K562 (cell line): Measurements from ENCODE around the gene TMBIM4. TPM values are rescaled to one million over a fixed set of nuclear protein-coding genes. Genes with fewer than 3 reads are reported as not detected.

Source experiments
- ATAC-seq: fragments of 200-7000 bp; cut with Tn5 transposase; 3 replicates; pipeline ENCODE4 v1.9.1; 2020; ENCODE audit warnings: moderate library complexity
- BruUV-seq: library from RNA; stranded (reverse); fragments of 400-500 nt; replicated peaks from 2 replicates; lab custom pipeline; 2021; lab: Mats Ljungman, UMichigan
- CTCF ChIA-PET: fragments of 300-600 bp; formaldehyde crosslinking; extraction: SDS; loops from one replicate; lab custom pipeline; 2021; ENCODE audit warnings: low intra/inter-chr PET ratio; lab: Yijun Ruan, JAX
- POLR2A ChIA-PET: fragments of 300-600, 350-650 bp; sonication (Branson Sonifier 250); formaldehyde crosslinking; extraction: SDS; loops from one replicate; lab custom pipeline; 2021; ENCODE audit warnings: antibody characterized with exemption, inconsistent platforms; lab: Yijun Ruan, JAX
- DNase-seq, 4 experiments: peaks; one replicate each; pipeline versions ENCODE4 v3.0.0 to v3.0.0-alpha.2; 2011 to 2018; ENCODE audit warnings: low spot score in 3 of 4, mixed read lengths in 3 of 4; ENCODE audit errors: extremely low read depth in 1 of 4
- FAIRE-seq: peaks from 2 replicates; lab custom pipeline; 2011; peaks lifted over from hg19 to GRCh38; lab: Jason Lieb, UNC
- H2AFZ ChIP-seq: 2 replicates; pipeline ENCODE4 v1.6.0; 2011; ENCODE audit warnings: low read depth, low read length, control low read depth, inconsistent platforms
- H3K27ac ChIP-seq: fragments of 200-600 bp; 3 replicates; pipeline ENCODE4 v1.8.0; 2011; ENCODE audit warnings: low read depth, mild to moderate bottlenecking, control low read depth, inconsistent platforms, low read length, moderate library complexity, mixed read lengths; ENCODE audit errors: extremely low read depth
- H3K27me3 ChIP-seq, 2 experiments: fragments of 300-600 bp in 1 of 2; 2 replicates in 1 of 2; 3 replicates in 1 of 2; pipeline versions ENCODE4 v1.6.0 to v1.8.0; 2011; ENCODE audit warnings: inconsistent platforms in 2 of 2, low read length in 2 of 2, mild to moderate bottlenecking in 1 of 2, mixed read lengths in 1 of 2, moderate library complexity in 1 of 2; ENCODE audit not compliant: control insufficient read depth in 2 of 2, insufficient read depth in 2 of 2
- H3K36me3 ChIP-seq: fragments of 300-600 bp; 3 replicates; pipeline ENCODE4 v1.8.0; 2011; ENCODE audit warnings: mild to moderate bottlenecking, low read length, inconsistent platforms; ENCODE audit not compliant: control insufficient read depth, insufficient read depth
- H3K4me1 ChIP-seq, 2 experiments: fragments of 200-600 bp in 1 of 2; replicated peaks in 1 of 2; 2 replicates in 1 of 2; 3 replicates in 1 of 2; pipeline versions ENCODE4 v1.5.1 to v1.8.0; 2011; ENCODE audit warnings: inconsistent platforms in 2 of 2, low read length in 2 of 2, mild to moderate bottlenecking in 1 of 2, mixed read lengths in 1 of 2, moderate library complexity in 1 of 2; ENCODE audit not compliant: control insufficient read depth in 2 of 2, insufficient read depth in 2 of 2
- H3K4me2 ChIP-seq: 2 replicates; pipeline ENCODE4 v1.6.1; 2011; ENCODE audit warnings: low read length, control low read depth, inconsistent platforms, mixed read lengths; ENCODE audit not compliant: insufficient read depth
- H3K4me3 ChIP-seq: fragments of 200-600 bp; sonication (generic), shearing (Covaris generic); 2 replicates; pipeline ENCODE4 v1.5.1; 2016; ENCODE audit warnings: control low read depth, inconsistent platforms
- H3K79me2 ChIP-seq: fragments of 200-600 bp; 3 replicates; pipeline ENCODE4 v1.8.0; 2011; ENCODE audit warnings: low read length, inconsistent platforms; ENCODE audit not compliant: control insufficient read depth, insufficient read depth
- H3K9ac ChIP-seq, 2 experiments: 2 replicates each; pipeline versions ENCODE4 v1.6.0 to v1.6.1; 2011; ENCODE audit warnings: low read depth in 2 of 2, low read length in 2 of 2, control low read depth in 1 of 2, inconsistent platforms in 1 of 2, mild to moderate bottlenecking in 1 of 2, mixed read lengths in 1 of 2; ENCODE audit not compliant: insufficient read depth in 1 of 2
- H3K9me1 ChIP-seq: one replicate; pipeline ENCODE4 v1.6.0; 2011; ENCODE audit warnings: inconsistent platforms, mild to moderate bottlenecking, low read length, moderate library complexity; ENCODE audit not compliant: control insufficient read depth, insufficient read depth
- H3K9me3 ChIP-seq: replicated peaks from 2 replicates; pipeline ENCODE4 v1.5.1; 2011; ENCODE audit warnings: low read depth, low read length, inconsistent platforms; ENCODE audit not compliant: control insufficient read depth, insufficient read depth
- H4K20me1 ChIP-seq: replicated peaks from 2 replicates; pipeline ENCODE4 v1.6.1; 2011; ENCODE audit warnings: low read length, inconsistent platforms, mixed read lengths; ENCODE audit not compliant: control insufficient read depth, insufficient read depth
- EP400 ChIP-seq: fragments of 450-650 bp; IDR thresholded peaks from 2 replicates; pipeline ENCODE4 v1.6.1; 2017; ENCODE audit warnings: antibody characterized with exemption, mild to moderate bottlenecking, moderate library complexity
- FOXP4 ChIP-seq: sonication (generic); formaldehyde crosslinking; IDR thresholded peaks from 2 replicates; pipeline ENCODE4 v1.8.0; 2022; ENCODE audit warnings: mild to moderate bottlenecking, missing genetic modification reagents, borderline replicate concordance
- HDAC8 ChIP-seq: fragments of 450-650 bp; IDR thresholded peaks from 2 replicates; pipeline ENCODE4 v1.6.1; 2016; ENCODE audit warnings: mild to moderate bottlenecking, missing genetic modification characterization, moderate library complexity, missing compliant biosample characterization
- HMG20A ChIP-seq: fragments of 450-650 bp; formaldehyde crosslinking; conservative IDR thresholded peaks from 2 replicates; pipeline ENCODE4 v1.4.0; 2020; ENCODE audit warnings: mild to moderate bottlenecking, mixed read lengths
- JUN ChIP-seq, 2 experiments: sonication (generic) in 1 of 2; formaldehyde crosslinking in 1 of 2; IDR thresholded peaks; 2 replicates each; pipeline versions ENCODE4 v1.6.1 to v1.8.0; 2012 to 2022; ENCODE audit warnings: borderline replicate concordance in 2 of 2, mild to moderate bottlenecking in 2 of 2, improper control_type of control experiment in 1 of 2, low read depth in 1 of 2, low read length in 1 of 2, missing genetic modification reagents in 1 of 2
- KDM4B ChIP-seq, 2 experiments: fragments of 450-650 bp in 1 of 2; sonication (generic) in 1 of 2; IDR thresholded peaks; 2 replicates each; pipeline ENCODE4 v1.6.1; 2016 to 2017; ENCODE audit warnings: borderline replicate concordance in 2 of 2, antibody characterized with exemption in 1 of 2, low read depth in 1 of 2, mild to moderate bottlenecking in 1 of 2
- PREB ChIP-seq: sonication (generic); formaldehyde crosslinking; IDR thresholded peaks from 2 replicates; pipeline ENCODE4 v1.8.1; 2023; ENCODE audit warnings: mild to moderate bottlenecking, missing genetic modification reagents
- RNF2 ChIP-seq: sonication (generic); IDR thresholded peaks from 2 replicates; pipeline ENCODE4 v1.6.1; 2016
- SIN3A ChIP-seq, 2 experiments: fragments of 150-350 bp in 1 of 2; IDR thresholded peaks; 2 replicates each; pipeline ENCODE4 v1.6.1; 2011 to 2016; ENCODE audit warnings: borderline replicate concordance in 2 of 2, low read depth in 2 of 2, low read length in 2 of 2, mild to moderate bottlenecking in 2 of 2, moderate library complexity in 2 of 2; ENCODE audit not compliant: control insufficient read depth in 1 of 2
- SNAPC5 ChIP-seq: fragments of 250-450 bp; sonication (Bioruptor Pico); IDR thresholded peaks from 2 replicates; pipeline ENCODE4 v1.8.0; 2021; ENCODE audit warnings: moderate library complexity, mild to moderate bottlenecking, inconsistent platforms
- SRSF9 ChIP-seq: fragments of 200-400 bp; formaldehyde crosslinking; IDR thresholded peaks from 2 replicates; pipeline ENCODE4 v1.6.1; 2017; ENCODE audit warnings: low read depth, low read length, borderline replicate concordance
- STAT6 ChIP-seq: sonication (generic); formaldehyde crosslinking; IDR thresholded peaks from 2 replicates; pipeline ENCODE4 v1.8.1; 2023; ENCODE audit warnings: mild to moderate bottlenecking, missing genetic modification reagents
- WHSC1 ChIP-seq: IDR thresholded peaks from one replicate; pipeline ENCODE4 v1.6.1; 2012; ENCODE audit warnings: low read length, control low read depth, inconsistent platforms
- ZNF561 ChIP-seq: fragments of 450-650 bp; formaldehyde crosslinking; conservative IDR thresholded peaks from 2 replicates; pipeline ENCODE4 v1.4.0; 2020; ENCODE audit warnings: mild to moderate bottlenecking, moderate library complexity
- WGBS: fragments of 100-300 bp; shearing (Covaris generic); methylation state at CpG from one replicate; pipeline ENCODE4 v1.1.6; 2016; ENCODE audit warnings: low coverage, mixed read lengths; ENCODE audit not compliant: insufficient coverage; ENCODE audit errors: missing lambda C conversion rate; 5-methylcytosine and 5-hydroxymethylcytosine counted together
- in situ Hi-C: fragments of 300-500 bp; cut with MboI; formaldehyde crosslinking; loops from 4 replicates; pipeline ENCODE4 v1.15.0; 2018; ENCODE audit warnings: inconsistent platforms, mixed read lengths
- intact Hi-C: fragments of 100-400 bp; cut with micrococcal nuclease; formaldehyde crosslinking; loops from 2 replicates; pipeline ENCODE4 v1.14.2; 2022
- polyA plus RNA-seq, 8 experiments: library from polyadenylated mRNA; depleted of rRNA in 4 of 8; stranded (reverse) in 5 of 8; unstranded in 3 of 8; fragments of >200 nt; fragmentation: Nextera tagmentation in 2 of 8; fragmentation: Illumina TruSeq in 1 of 8; extraction: Ambion mirVana in 2 of 8; extraction: Trizol in 1 of 8; gene quantifications; 2 replicates each; pipeline versions ENCODE4 v1.2.1 to v1.2.3, GENCODE V29; 2011 to 2014; ENCODE audit warnings: inconsistent platforms in 1 of 8, missing spikeins in 1 of 8
- total RNA-seq, 7 experiments: library from RNA; depleted of rRNA in 6 of 7; stranded (reverse); fragments of >200 nt in 6 of 7; fragmentation: Illumina TruSeq in 2 of 7; extraction: Trizol in 2 of 7; gene quantifications; 2 replicates each; pipeline versions ENCODE4 v1.2.1 to v1.2.3, GENCODE V29; 2011 to 2021; ENCODE audit warnings: low replicate concordance in 1 of 7

The TMBIM4 gene
- total and polyA plus RNA-seq, 9 of the 15 experiments (the other 6 are each of a cell fraction or from before 2014, with no cell fraction given): 18.6 to 272 (median 50.0) TPM

- Histone ChIP-seq H4K20me1 (no peaks in the 10 kb centered on the region), H3K4me1 (no peaks in the 10 kb centered on the region), H3K36me3 (no peaks in the 10 kb centered on the region), H3K27ac (no peak overlapping the region), H3K9ac (no peak overlapping the region), H3K9me3 (no peaks in the 10 kb centered on the region), H3K4me3 (no peak overlapping the region), H3K79me2 (no peaks in the 10 kb centered on the region), H3K4me2 (no peak overlapping the region), H3K27me3 (no peaks in the 10 kb centered on the region), H3K9me1 (no peaks in the 10 kb centered on the region), H2AFZ (no peak overlapping the region)
- FAIRE-seq (no peak), DNase-seq (no peak), ATAC-seq (no peak)
- 18% methylated on average over 1 of the region's 1 CpG for WGBS
- ChIA-PET POLR2A (interaction anchor here (1.0 kb wide), 1 partner anchor 23 kb away, joined by 4 read pairs; the partner anchor contains the start of gene LLPH), CTCF (no interaction called here)
- in situ Hi-C loops: no loop called here
- BruUV-seq: no TSS peak
- intact Hi-C loops: loop anchor here (5.0 to 10.0 kb wide), 2 partner anchors 124 to 801 kb away; no protein-coding TSS in a partner anchor
- TF ChIP-seq HMG20A (CRISPR knock-in tag): no peak
- no peak for TF ChIP-seq ZNF561
- TF ChIP-seq SRSF9: no peak
- no peak for TF ChIP-seq STAT6 (CRISPR knock-in tag)
- TF ChIP-seq RNF2: no peak
- TF ChIP-seq KDM4B (IDR thresholded peaks at IDR 0.05; ENCODE audit: borderline replicate concordance in 2 of 2, low read depth in 1 of 2): no peak
- no peak for TF ChIP-seq JUN (IDR thresholded peaks at IDR 0.05; ENCODE audit: borderline replicate concordance, low read depth, low read length)
- no peak for TF ChIP-seq JUN (CRISPR knock-in tag; IDR thresholded peaks at IDR 0.05; ENCODE audit: borderline replicate concordance)
- no peak for TF ChIP-seq SNAPC5
- TF ChIP-seq HDAC8: no peak
- no peak for TF ChIP-seq EP400
- no peak for TF ChIP-seq WHSC1
- TF ChIP-seq PREB (CRISPR knock-in tag): no peak
- TF ChIP-seq SIN3A (IDR thresholded peaks at IDR 0.05; ENCODE audit: borderline replicate concordance in 2 of 2, control insufficient read depth in 1 of 2, low read depth in 2 of 2, low read length in 2 of 2): no peak
- TF ChIP-seq FOXP4 (CRISPR knock-in tag): no peak
Measured at GRCh38 chr12:66108386-66108785, 61.4 kb downstream of the TMBIM4 start.
